Measurements from ENCODE around the gene SMARCB1.

DNA sequence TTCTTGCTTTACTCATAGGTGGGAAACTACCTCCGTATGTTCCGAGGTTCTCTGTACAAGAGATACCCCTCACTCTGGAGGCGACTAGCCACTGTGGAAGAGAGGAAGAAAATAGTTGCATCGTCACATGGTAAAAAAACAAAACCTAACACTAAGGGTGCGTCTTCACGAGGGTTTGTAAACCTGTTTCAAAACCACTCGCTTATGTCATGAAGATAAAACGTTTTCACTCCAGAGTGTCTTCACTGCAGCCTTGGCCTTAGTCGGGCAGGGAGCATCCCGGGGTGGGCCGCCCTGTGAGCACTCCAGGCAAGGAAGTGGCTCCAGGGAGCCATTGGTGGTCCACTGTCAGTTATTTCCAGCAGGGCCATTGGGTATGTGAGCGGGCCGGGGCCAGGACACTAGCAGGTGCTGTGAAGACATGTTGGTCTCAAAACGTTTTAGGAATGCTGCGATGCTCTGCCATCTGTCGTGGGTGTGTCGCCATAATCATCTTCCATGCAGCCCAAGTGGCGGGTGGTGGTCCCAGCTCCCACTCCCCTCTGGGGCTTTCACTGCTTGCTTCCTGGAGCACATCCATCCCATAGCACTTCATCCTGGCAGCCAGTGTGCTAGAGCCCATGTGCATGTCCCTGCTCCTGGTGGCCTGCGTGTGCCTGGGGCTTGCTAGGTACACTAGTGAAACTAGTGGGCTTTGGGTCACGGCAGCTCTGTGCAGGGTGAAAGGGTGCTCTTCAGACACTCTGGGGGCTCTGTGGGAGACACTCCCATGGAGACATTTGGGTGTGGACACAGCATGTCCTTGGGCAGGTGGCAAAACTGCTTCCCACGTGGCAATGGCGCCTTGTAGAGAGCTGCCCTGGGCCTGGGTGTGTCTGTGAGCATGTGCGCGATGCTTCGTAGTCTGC is 5.2 kb downstream of the SMARCB1 start:
- TF ChIP-seq, protein P1, sequence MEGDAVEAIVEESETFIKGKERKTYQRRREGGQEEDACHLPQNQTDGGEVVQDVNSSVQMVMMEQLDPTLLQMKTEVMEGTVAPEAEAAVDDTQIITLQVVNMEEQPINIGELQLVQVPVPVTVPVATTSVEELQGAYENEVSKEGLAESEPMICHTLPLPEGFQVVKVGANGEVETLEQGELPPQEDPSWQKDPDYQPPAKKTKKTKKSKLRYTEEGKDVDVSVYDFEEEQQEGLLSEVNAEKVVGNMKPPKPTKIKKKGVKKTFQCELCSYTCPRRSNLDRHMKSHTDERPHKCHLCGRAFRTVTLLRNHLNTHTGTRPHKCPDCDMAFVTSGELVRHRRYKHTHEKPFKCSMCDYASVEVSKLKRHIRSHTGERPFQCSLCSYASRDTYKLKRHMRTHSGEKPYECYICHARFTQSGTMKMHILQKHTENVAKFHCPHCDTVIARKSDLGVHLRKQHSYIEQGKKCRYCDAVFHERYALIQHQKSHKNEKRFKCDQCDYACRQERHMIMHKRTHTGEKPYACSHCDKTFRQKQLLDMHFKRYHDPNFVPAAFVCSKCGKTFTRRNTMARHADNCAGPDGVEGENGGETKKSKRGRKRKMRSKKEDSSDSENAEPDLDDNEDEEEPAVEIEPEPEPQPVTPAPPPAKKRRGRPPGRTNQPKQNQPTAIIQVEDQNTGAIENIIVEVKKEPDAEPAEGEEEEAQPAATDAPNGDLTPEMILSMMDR (IDR thresholded peaks at IDR 0.05) = no peak
- TF ChIP-seq POLR2A (IDR thresholded peaks at IDR 0.05) = no peak
